H1 (cell line): ENCODE measurements around the gene SNRK. TPM values are rescaled to one million over a fixed set of nuclear protein-coding genes. Genes with fewer than 3 reads are reported as not detected.

Source experiments
- CTCF ChIA-PET: fragments of 300-600 bp; sonication (Branson Sonifier 250); formaldehyde crosslinking; loops from one replicate; lab custom pipeline; 2021; ENCODE audit not compliant: partially characterized antibody; lab: Charles Lee
- POLR2A ChIA-PET: fragments of 300-600 bp; sonication (Branson Sonifier 250); formaldehyde crosslinking; loops from one replicate; lab custom pipeline; 2021; ENCODE audit warnings: inconsistent platforms; ENCODE audit not compliant: partially characterized antibody; lab: Charles Lee
- DNase-seq, 2 experiments: peaks; one replicate each; pipeline versions ENCODE4 v3.0.0 to v3.0.0-alpha.2; 2010 to 2022; ENCODE audit warnings: low spot score in 2 of 2, low read depth in 1 of 2, mixed read lengths in 1 of 2
- FAIRE-seq: peaks from 2 replicates; lab custom pipeline; 2011; peaks lifted over from hg19 to GRCh38; lab: Jason Lieb, UNC
- H2AFZ ChIP-seq: 2 replicates; pipeline ENCODE4 v1.8.1; 2012; ENCODE audit warnings: low read length, inconsistent platforms
- H2AK5ac ChIP-seq: 2 replicates; pipeline ENCODE4 v1.6.1; 2013; ENCODE audit warnings: low read depth, low read length
- H2BK120ac ChIP-seq: replicated peaks from 2 replicates; pipeline ENCODE3; 2013; ENCODE audit warnings: low read depth, low read length, inconsistent platforms
- H2BK12ac ChIP-seq: 2 replicates; pipeline ENCODE4 v1.6.1; 2013; ENCODE audit warnings: low read depth, low read length
- H2BK15ac ChIP-seq: 2 replicates; pipeline ENCODE4 v1.6.1; 2013; ENCODE audit warnings: low read length
- H2BK20ac ChIP-seq: 2 replicates; pipeline ENCODE4 v1.6.1; 2013; ENCODE audit warnings: low read length
- H2BK5ac ChIP-seq: 2 replicates; pipeline ENCODE4 v1.6.1; 2013; ENCODE audit warnings: low read depth, low read length
- H3K14ac ChIP-seq: 2 replicates; pipeline ENCODE4 v1.6.1; 2013; ENCODE audit warnings: inconsistent platforms; ENCODE audit not compliant: insufficient read length
- H3K18ac ChIP-seq: 2 replicates; pipeline ENCODE4 v1.6.1; 2013; ENCODE audit warnings: low read length; ENCODE audit errors: extremely low read depth
- H3K23ac ChIP-seq: 2 replicates; pipeline ENCODE4 v1.6.1; 2013; ENCODE audit warnings: inconsistent platforms; ENCODE audit not compliant: insufficient read length
- H3K23me2 ChIP-seq: 2 replicates; pipeline ENCODE4 v1.6.1; 2013; ENCODE audit warnings: low read depth, low read length
- H3K27ac ChIP-seq: 2 replicates; pipeline ENCODE4 v1.6.1; 2011; ENCODE audit warnings: low read depth, low read length, inconsistent platforms
- H3K27me3 ChIP-seq, 4 experiments: replicated peaks in 1 of 4; 1 replicate in 1 of 4; 2 replicates in 3 of 4; pipeline versions ENCODE4 v1.6.1 to v1.8.1; 2011 to 2013; ENCODE audit warnings: low read length in 3 of 4, mild to moderate bottlenecking in 3 of 4, inconsistent platforms in 2 of 4, mixed read lengths in 2 of 4, moderate library complexity in 1 of 4; ENCODE audit not compliant: control insufficient read depth in 3 of 4, insufficient read depth in 3 of 4; ENCODE audit errors: extremely low read depth in 1 of 4
- H3K36me3 ChIP-seq, 4 experiments: 2 replicates each; pipeline versions ENCODE4 v1.6.1 to v1.8.1; 2011 to 2013; ENCODE audit warnings: mild to moderate bottlenecking in 4 of 4, low read length in 3 of 4, moderate library complexity in 2 of 4, control low read depth in 1 of 4, inconsistent platforms in 1 of 4; ENCODE audit not compliant: insufficient read depth in 4 of 4, control insufficient read depth in 2 of 4
- H3K4ac ChIP-seq: replicated peaks from 2 replicates; pipeline ENCODE3; 2013; ENCODE audit warnings: low read length, low read depth, mixed read lengths, inconsistent platforms; ENCODE audit not compliant: insufficient read length
- H3K4me1 ChIP-seq, 4 experiments: replicated peaks in 1 of 4; 1 replicate in 1 of 4; 2 replicates in 3 of 4; pipeline versions ENCODE4 v1.6.1 to v1.8.1; 2011 to 2013; ENCODE audit warnings: low read length in 3 of 4, inconsistent platforms in 2 of 4, mixed read lengths in 1 of 4; ENCODE audit not compliant: insufficient read depth in 4 of 4, control insufficient read depth in 3 of 4
- H3K4me2 ChIP-seq, 2 experiments: 2 replicates each; pipeline versions ENCODE4 v1.6.1 to v1.8.1; 2011 to 2013; ENCODE audit warnings: low read depth in 2 of 2, low read length in 2 of 2, control low read depth in 1 of 2, inconsistent platforms in 1 of 2, mild to moderate bottlenecking in 1 of 2; ENCODE audit not compliant: insufficient read depth in 1 of 2
- H3K4me3 ChIP-seq, 4 experiments: fragments of 200-600, 300-600 bp in 1 of 4; sonication (generic), shearing (Covaris generic), sonication (Bioruptor Twin) in 1 of 4; 2 replicates each; pipeline versions ENCODE4 v1.5.1 to v1.8.1; 2011 to 2016; ENCODE audit warnings: low read length in 4 of 4, low read depth in 3 of 4, control low read depth in 2 of 4, inconsistent platforms in 2 of 4, mild to moderate bottlenecking in 2 of 4, mixed read lengths in 1 of 4, moderate library complexity in 1 of 4; ENCODE audit not compliant: insufficient read depth in 2 of 4; ENCODE audit errors: extremely low read depth in 1 of 4
- H3K56ac ChIP-seq: replicated peaks from 2 replicates; pipeline ENCODE3; 2013; ENCODE audit warnings: low read depth, mild to moderate bottlenecking, mixed read lengths, low read length, inconsistent platforms; ENCODE audit not compliant: insufficient read length
- H3K79me1 ChIP-seq: 2 replicates; pipeline ENCODE4 v1.6.1; 2013; ENCODE audit warnings: low read depth, low read length, control low read depth
- H3K79me2 ChIP-seq, 2 experiments: 2 replicates each; pipeline versions ENCODE4 v1.6.1 to v1.8.1; 2012 to 2013; ENCODE audit warnings: low read length in 2 of 2, mild to moderate bottlenecking in 2 of 2, inconsistent platforms in 1 of 2; ENCODE audit not compliant: insufficient read depth in 2 of 2, control insufficient read depth in 1 of 2
- H3K9ac ChIP-seq, 4 experiments: replicated peaks in 1 of 4; 1 replicate in 1 of 4; 2 replicates in 3 of 4; pipeline versions ENCODE4 v1.6.1 to v1.8.1; 2011 to 2013; ENCODE audit warnings: low read depth in 3 of 4, low read length in 3 of 4, control low read depth in 2 of 4, mild to moderate bottlenecking in 2 of 4, moderate library complexity in 2 of 4, inconsistent platforms in 1 of 4; ENCODE audit errors: extremely low read depth in 1 of 4
- H3K9me3 ChIP-seq, 2 experiments: 2 replicates each; pipeline versions ENCODE4 v1.6.1 to v1.8.1; 2012 to 2013; ENCODE audit warnings: mild to moderate bottlenecking in 2 of 2, moderate library complexity in 2 of 2, control low read depth in 1 of 2, inconsistent platforms in 1 of 2, low read depth in 1 of 2, low read length in 1 of 2, mixed read lengths in 1 of 2; ENCODE audit not compliant: insufficient read depth in 2 of 2
- H4K20me1 ChIP-seq, 2 experiments: replicated peaks in 1 of 2; 2 replicates each; pipeline versions ENCODE3 to v1.8.1; 2011 to 2013; ENCODE audit warnings: inconsistent platforms in 2 of 2, low read length in 2 of 2, mild to moderate bottlenecking in 1 of 2; ENCODE audit not compliant: insufficient read depth in 2 of 2, control insufficient read depth in 1 of 2
- H4K5ac ChIP-seq: 2 replicates; pipeline ENCODE4 v1.6.1; 2013; ENCODE audit warnings: low read length, low read depth, mixed read lengths, inconsistent platforms; ENCODE audit not compliant: insufficient read length
- H4K8ac ChIP-seq: 2 replicates; pipeline ENCODE4 v1.8.0; 2013; ENCODE audit warnings: mild to moderate bottlenecking, moderate library complexity, low read length, inconsistent platforms; ENCODE audit not compliant: insufficient read depth; ENCODE audit errors: extremely low read depth
- H4K91ac ChIP-seq: replicated peaks from 2 replicates; pipeline ENCODE3; 2013; ENCODE audit warnings: low read length, mixed read lengths, inconsistent platforms; ENCODE audit not compliant: insufficient read length
- BCL11A ChIP-seq, 2 experiments: IDR thresholded peaks; one replicate each; pipeline ENCODE4 v1.6.1; 2011; ENCODE audit warnings: low read depth in 2 of 2, low read length in 2 of 2, mild to moderate bottlenecking in 2 of 2
- CBX8 ChIP-seq: fragments of 300-800, 300-1000 bp; sonication (generic); IDR thresholded peaks from 2 replicates; pipeline ENCODE4 v1.7.1; 2016; ENCODE audit warnings: low read depth, low read length, borderline replicate concordance
- CTBP2 ChIP-seq: IDR thresholded peaks from 2 replicates; pipeline ENCODE4 v1.7.0; 2011; ENCODE audit warnings: borderline replicate concordance, mild to moderate bottlenecking, moderate library complexity, mixed read lengths, low read length; ENCODE audit not compliant: insufficient read depth, insufficient read length
- EP300 ChIP-seq, 2 experiments: IDR thresholded peaks; 1 replicate in 1 of 2; 2 replicates in 1 of 2; pipeline ENCODE4 v1.6.1; 2011 to 2012; ENCODE audit warnings: low read depth in 2 of 2, low read length in 2 of 2, mild to moderate bottlenecking in 2 of 2, borderline replicate concordance in 1 of 2, inconsistent platforms in 1 of 2, moderate library complexity in 1 of 2
- FOSL1 ChIP-seq: IDR thresholded peaks from 2 replicates; pipeline ENCODE4 v1.6.1; 2011; ENCODE audit warnings: mild to moderate bottlenecking, low read depth, low read length, moderate library complexity; ENCODE audit not compliant: insufficient read depth
- HDAC6 ChIP-seq: IDR thresholded peaks from one replicate; pipeline ENCODE4 v1.7.1; 2012; ENCODE audit warnings: low read depth, mild to moderate bottlenecking, inconsistent platforms, low read length, moderate library complexity
- KDM5A ChIP-seq: fragments of 200-600 bp; IDR thresholded peaks from 2 replicates; pipeline ENCODE4 v1.7.1; 2012; ENCODE audit warnings: mild to moderate bottlenecking, low read length, inconsistent platforms, mixed read lengths
- POU5F1 ChIP-seq: IDR thresholded peaks from 2 replicates; pipeline ENCODE4 v1.6.1; 2011; ENCODE audit warnings: low read depth, mild to moderate bottlenecking, low read length, moderate library complexity
- RNF2 ChIP-seq: fragments of 200-900, 300-1000 bp; sonication (generic); IDR thresholded peaks from 2 replicates; pipeline ENCODE4 v1.7.1; 2016; ENCODE audit warnings: borderline replicate concordance, low read depth, mild to moderate bottlenecking, antibody characterized with exemption, low read length; ENCODE audit not compliant: poor library complexity, severe bottlenecking; ENCODE audit errors: missing control alignments
- SP2 ChIP-seq: IDR thresholded peaks from 2 replicates; pipeline ENCODE4 v1.6.1; 2012; ENCODE audit warnings: mild to moderate bottlenecking, low read length, inconsistent platforms
- TCF12 ChIP-seq: IDR thresholded peaks from 2 replicates; pipeline ENCODE4 v1.6.1; 2011; ENCODE audit warnings: low read depth, mild to moderate bottlenecking, low read length
- TEAD4 ChIP-seq: IDR thresholded peaks from 2 replicates; pipeline ENCODE4 v1.6.1; 2012; ENCODE audit warnings: low read depth, low read length, inconsistent platforms, mixed read lengths
- WGBS, 2 experiments: shearing (Covaris generic) in 1 of 2; methylation state at CpG; one replicate each; pipeline versions ENCODE4 v1.1.6 to v1.1.7; 2013 to 2015; ENCODE audit warnings: low lambda C conversion rate in 2 of 2, mixed read lengths in 2 of 2, inconsistent platforms in 1 of 2, low coverage in 1 of 2, missing lambda C conversion rate in 1 of 2; ENCODE audit not compliant: insufficient replicate concordance in 2 of 2, insufficient coverage in 1 of 2, insufficient read length in 1 of 2; ENCODE audit errors: extremely low coverage in 1 of 2, missing lambda C conversion rate in 1 of 2; 5-methylcytosine and 5-hydroxymethylcytosine counted together
- polyA plus RNA-seq, 7 experiments: library from polyadenylated mRNA; depleted of rRNA in 3 of 7; stranded (reverse) in 5 of 7; unstranded in 2 of 7; fragments of >200 nt in 5 of 7; fragments of 200-250 nt in 2 of 7; gene quantifications; 1 replicate in 5 of 7; 2 replicates in 1 of 7; 4 replicates in 1 of 7; pipeline versions ENCODE4 v1.2.1 to v1.2.3, GENCODE V29; 2011 to 2013; ENCODE audit warnings: missing spikeins in 2 of 7, mixed read lengths in 2 of 7
- total RNA-seq: library from RNA; stranded (reverse); fragmentation: NEBNext Ultra II Directional; extraction: Animal tissue kit (Norgen Biotek cat#: 25700); gene quantifications from 2 replicates; pipeline ENCODE4 v1.2.1, GENCODE V29; 2021
- TF ChIP-seq, protein P1 (sequence below): IDR thresholded peaks from 2 replicates; pipeline ENCODE4 v1.6.1; 2011; ENCODE audit warnings: low read depth, mild to moderate bottlenecking, low read length; ENCODE audit not compliant: insufficient read depth

SNRK gene
- total and polyA plus RNA-seq, 2 of the 8 experiments (the other 6 are each of a cell fraction or from before 2014, with no cell fraction given): 4.4 to 11.7 TPM

DNA sequence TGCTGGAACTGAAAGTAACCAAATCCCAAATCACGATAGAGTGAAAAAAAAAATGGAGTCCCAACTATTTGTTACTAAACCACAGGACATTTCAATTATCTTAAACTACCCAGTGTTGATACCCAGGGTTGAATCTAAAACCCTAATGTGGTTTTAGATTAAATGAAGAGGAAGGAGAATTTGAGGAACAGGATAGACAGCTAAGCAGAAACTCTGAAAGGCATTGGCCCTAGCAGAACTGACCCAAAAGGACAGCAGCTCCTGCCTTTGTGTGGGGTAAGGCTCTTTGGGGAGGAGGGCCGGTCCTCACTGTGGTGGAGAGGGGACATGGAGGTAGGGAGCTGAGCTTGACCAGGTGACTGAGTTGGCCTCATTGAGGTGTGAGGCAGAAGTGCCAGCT lies 30.7 kb upstream of the SNRK start:
- FAIRE-seq (no peak), DNase-seq (no peak)
- ChIA-PET CTCF (interaction anchor here (0.8 kb wide), 1 partner anchor 89 kb away, joined by 3 read pairs; no protein-coding TSS in a partner anchor), POLR2A (no interaction called here)
- H2AK5ac ChIP-seq: no peak overlapping the region
- no peak overlapping the region for H3K23ac ChIP-seq
- H4K20me1 ChIP-seq: no peaks in the 10 kb centered on the region
- H3K79me1 ChIP-seq: no peaks in the 10 kb centered on the region
- H3K27me3 ChIP-seq: no peaks in the 10 kb centered on the region; a peak in 1 of 7 replicates
- no peaks in the 10 kb centered on the region for H3K79me2 ChIP-seq
- no peak overlapping the region for H2BK120ac ChIP-seq
- no peak overlapping the region for H3K4ac ChIP-seq
- 85% methylated on average over 2 of the region's 2 CpGs; no CpG with 5 or more reads in 1 of the 2 experiments for WGBS, 2 experiments
- H3K27ac ChIP-seq: no peak overlapping the region
- H3K36me3 ChIP-seq: no peaks in the 10 kb centered on the region
- no peak overlapping the region for H3K4me2 ChIP-seq
- H2BK12ac ChIP-seq: no peak overlapping the region
- H3K56ac ChIP-seq: no peak overlapping the region
- no peak overlapping the region for H2BK5ac ChIP-seq
- no peak overlapping the region for H3K18ac ChIP-seq
- no peak overlapping the region for H2BK20ac ChIP-seq
- no peak overlapping the region for H3K4me3 ChIP-seq
- no peak overlapping the region for H4K5ac ChIP-seq
- peaks cover 0 to 6% (median 3%) of the 10 kb centered on the region in 4 experiments; a peak in 3 of 7 replicates for H3K4me1 ChIP-seq
- no peaks in the 10 kb centered on the region for H3K9me3 ChIP-seq
- H2BK15ac ChIP-seq: no peak overlapping the region
- no peak overlapping the region for H4K8ac ChIP-seq
- H3K23me2 ChIP-seq: no peaks in the 10 kb centered on the region
- no peak overlapping the region for H2AFZ ChIP-seq
- no peak overlapping the region for H4K91ac ChIP-seq
- H3K9ac ChIP-seq: no peak overlapping the region
- no peak overlapping the region for H3K14ac ChIP-seq
- TF ChIP-seq SP2 (no peak), BCL11A (IDR thresholded peaks at IDR 0.05; ENCODE audit: low read depth in 2 of 2, low read length in 2 of 2) (no peak), HDAC6 (no peak), TCF12 (no peak), CTBP2 (no peak), RNF2 (no peak), TEAD4 (no peak), CBX8 (no peak), POU5F1 (no peak), EP300 (IDR thresholded peaks at IDR 0.05; ENCODE audit: borderline replicate concordance in 1 of 2, low read depth in 2 of 2, low read length in 2 of 2) (no peak), FOSL1 (no peak), KDM5A (no peak)
- TF ChIP-seq, protein P1, sequence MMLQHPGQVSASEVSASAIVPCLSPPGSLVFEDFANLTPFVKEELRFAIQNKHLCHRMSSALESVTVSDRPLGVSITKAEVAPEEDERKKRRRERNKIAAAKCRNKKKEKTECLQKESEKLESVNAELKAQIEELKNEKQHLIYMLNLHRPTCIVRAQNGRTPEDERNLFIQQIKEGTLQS: no peak
